Keratinocyte (primary cell): ENCODE measurements around the gene NRN1L. TPM values are rescaled to one million over a fixed set of nuclear protein-coding genes. Genes with fewer than 3 reads are reported as not detected.
A peak's percentile ranks its signal among the peaks of the same experiment; 100 is the strongest.

ENCODE experiments used
- DNase-seq: peaks from one replicate; pipeline ENCODE4 v3.0.0-alpha.2; 2011; ENCODE audit warnings: low read depth, missing footprints, low spot score
- FAIRE-seq: peaks from 2 replicates; lab custom pipeline; 2011; peaks lifted over from hg19 to GRCh38; lab: Jason Lieb, UNC
- H2AFZ ChIP-seq: 2 replicates; pipeline ENCODE4 v1.6.0; 2012; ENCODE audit warnings: low read length, control low read depth, inconsistent platforms; ENCODE audit not compliant: control insufficient read depth
- H3K27ac ChIP-seq: 2 replicates; pipeline ENCODE4 v1.5.1; 2011; ENCODE audit warnings: low read length; ENCODE audit not compliant: control insufficient read depth, insufficient read depth
- H3K27me3 ChIP-seq: 3 replicates; pipeline ENCODE4 v1.6.0; 2011; ENCODE audit warnings: low read length; ENCODE audit not compliant: control insufficient read depth, insufficient read depth; ENCODE audit errors: extremely low read depth
- H3K36me3 ChIP-seq, 2 experiments: 2 replicates in 1 of 2; 3 replicates in 1 of 2; pipeline ENCODE4 v1.5.1; 2011; ENCODE audit warnings: low read length in 2 of 2, mild to moderate bottlenecking in 1 of 2; ENCODE audit not compliant: control insufficient read depth in 2 of 2, insufficient read depth in 2 of 2; ENCODE audit errors: extremely low read depth in 1 of 2
- H3K4me1 ChIP-seq: 3 replicates; pipeline ENCODE4 v1.5.1; 2011; ENCODE audit warnings: low read length; ENCODE audit not compliant: control insufficient read depth, insufficient read depth; ENCODE audit errors: extremely low read depth
- H3K4me2 ChIP-seq: 3 replicates; pipeline ENCODE4 v1.6.0; 2011; ENCODE audit warnings: low read depth, low read length; ENCODE audit not compliant: control insufficient read depth, insufficient read depth; ENCODE audit errors: extremely low read depth
- H3K4me3 ChIP-seq, 3 experiments: fragments of 200-600 bp in 1 of 3; sonication (generic) in 1 of 3; 2 replicates in 2 of 3; 3 replicates in 1 of 3; pipeline ENCODE4 v1.5.1; 2011 to 2016; ENCODE audit warnings: low read length in 3 of 3, mild to moderate bottlenecking in 3 of 3, control low read depth in 2 of 3, inconsistent platforms in 1 of 3, low read depth in 1 of 3, mixed read lengths in 1 of 3, mixed run types in 1 of 3, moderate library complexity in 1 of 3; ENCODE audit not compliant: control insufficient read depth in 2 of 3, insufficient read depth in 2 of 3; ENCODE audit errors: extremely low read depth in 1 of 3
- H3K79me2 ChIP-seq: 2 replicates; pipeline ENCODE4 v1.6.0; 2012; ENCODE audit warnings: low read length; ENCODE audit not compliant: control insufficient read depth, insufficient read depth
- H3K9ac ChIP-seq: 3 replicates; pipeline ENCODE4 v1.6.0; 2011; ENCODE audit warnings: low read length; ENCODE audit not compliant: control insufficient read depth, insufficient read depth; ENCODE audit errors: extremely low read depth
- H3K9me1 ChIP-seq: 3 replicates; pipeline ENCODE4 v1.6.0; 2011; ENCODE audit warnings: low read length; ENCODE audit not compliant: control insufficient read depth, insufficient read depth; ENCODE audit errors: extremely low read depth
- H3K9me3 ChIP-seq: 2 replicates; pipeline ENCODE4 v1.5.1; 2012; ENCODE audit warnings: low read depth, low read length; ENCODE audit not compliant: control insufficient read depth
- H4K20me1 ChIP-seq: 3 replicates; pipeline ENCODE4 v1.6.0; 2011; ENCODE audit warnings: low read length; ENCODE audit not compliant: control insufficient read depth, insufficient read depth; ENCODE audit errors: extremely low read depth
- EZH2 ChIP-seq: IDR thresholded peaks from one replicate; pipeline ENCODE4 v1.6.1; 2012; ENCODE audit warnings: inconsistent platforms, mild to moderate bottlenecking, low read length, moderate library complexity
- dilution Hi-C: fragments of 300-500 bp; cut with MboI; formaldehyde crosslinking; loops from one replicate; pipeline ENCODE4 v1.7.0; 2020; ENCODE audit warnings: low sequenced_read_pairs; ENCODE audit not compliant: extremely low pct_ligation_motif_present
- polyA plus RNA-seq, 5 experiments: library from polyadenylated mRNA; depleted of rRNA in 3 of 5; stranded (reverse) in 3 of 5; stranded (forward) in 1 of 5; unstranded in 1 of 5; fragments of >200 nt; gene quantifications; 1 replicate in 1 of 5; 2 replicates in 3 of 5; 3 replicates in 1 of 5; pipeline versions ENCODE4 v1.2.1 to v1.2.3, GENCODE V29; 2011 to 2012; ENCODE audit warnings: missing spikeins in 2 of 5, low read depth in 1 of 5, low replicate concordance in 1 of 5
- TF ChIP-seq, protein P1 (sequence below), 3 experiments: IDR thresholded peaks in 1 of 3; conservative IDR thresholded peaks in 1 of 3; optimal IDR thresholded peaks in 1 of 3; 2 replicates in 2 of 3; 3 replicates in 1 of 3; pipeline versions ENCODE3 to v1.5.1; 2011; ENCODE audit warnings: low read length in 3 of 3, mild to moderate bottlenecking in 3 of 3, moderate library complexity in 2 of 3, control low read depth in 1 of 3, inconsistent platforms in 1 of 3; ENCODE audit not compliant: insufficient read depth in 2 of 3; ENCODE audit errors: extremely low read depth in 1 of 3

The NRN1L gene
- polyA plus RNA-seq, 1 donor (not counting 4 experiments of a cell fraction or from before 2014, with no cell fraction given): not detected

DNA sequence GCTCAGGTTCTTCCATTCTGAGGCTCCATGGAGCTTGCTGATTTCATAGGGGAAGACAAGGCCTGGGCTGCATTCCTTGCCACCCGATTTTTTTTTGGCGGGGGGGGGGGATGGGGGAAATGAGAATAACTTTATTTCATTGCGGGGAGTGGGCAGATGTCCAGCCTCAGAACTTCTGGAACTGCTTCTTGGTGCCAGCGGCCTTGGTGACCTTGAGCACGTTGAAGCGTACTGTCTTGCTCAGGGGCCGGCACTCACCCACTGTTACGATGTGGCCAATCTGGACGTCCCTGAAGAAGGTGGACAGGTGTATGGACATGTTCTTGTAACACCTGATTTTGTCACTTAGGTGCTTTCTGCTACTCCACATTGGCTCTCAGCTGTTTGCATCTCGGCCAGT lies 28.9 kb upstream of the NRN1L start:
- no peak overlapping the region for H2AFZ ChIP-seq
- H3K4me1 ChIP-seq: peaks cover 25% of the 10 kb centered on the region
- H3K4me2 ChIP-seq: no peak overlapping the region
- H3K27ac ChIP-seq: peak overlapping the region; percentile 48
- H3K9ac ChIP-seq: no peak overlapping the region
- no peaks in the 10 kb centered on the region for H3K9me3 ChIP-seq
- peaks cover 92% of the 10 kb centered on the region for H3K79me2 ChIP-seq
- peaks cover 5% of the 10 kb centered on the region for H3K9me1 ChIP-seq
- FAIRE-seq (no peak), DNase-seq (no peak)
- H3K36me3 ChIP-seq: peaks cover 5 to 25% of the 10 kb centered on the region in 2 experiments
- no peak for TF ChIP-seq EZH2
- TF ChIP-seq, protein P1, sequence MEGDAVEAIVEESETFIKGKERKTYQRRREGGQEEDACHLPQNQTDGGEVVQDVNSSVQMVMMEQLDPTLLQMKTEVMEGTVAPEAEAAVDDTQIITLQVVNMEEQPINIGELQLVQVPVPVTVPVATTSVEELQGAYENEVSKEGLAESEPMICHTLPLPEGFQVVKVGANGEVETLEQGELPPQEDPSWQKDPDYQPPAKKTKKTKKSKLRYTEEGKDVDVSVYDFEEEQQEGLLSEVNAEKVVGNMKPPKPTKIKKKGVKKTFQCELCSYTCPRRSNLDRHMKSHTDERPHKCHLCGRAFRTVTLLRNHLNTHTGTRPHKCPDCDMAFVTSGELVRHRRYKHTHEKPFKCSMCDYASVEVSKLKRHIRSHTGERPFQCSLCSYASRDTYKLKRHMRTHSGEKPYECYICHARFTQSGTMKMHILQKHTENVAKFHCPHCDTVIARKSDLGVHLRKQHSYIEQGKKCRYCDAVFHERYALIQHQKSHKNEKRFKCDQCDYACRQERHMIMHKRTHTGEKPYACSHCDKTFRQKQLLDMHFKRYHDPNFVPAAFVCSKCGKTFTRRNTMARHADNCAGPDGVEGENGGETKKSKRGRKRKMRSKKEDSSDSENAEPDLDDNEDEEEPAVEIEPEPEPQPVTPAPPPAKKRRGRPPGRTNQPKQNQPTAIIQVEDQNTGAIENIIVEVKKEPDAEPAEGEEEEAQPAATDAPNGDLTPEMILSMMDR (optimal IDR thresholded peaks at IDR 0.05 in 1 of 3, IDR thresholded peaks at IDR 0.05 in 1 of 3, conservative IDR thresholded peaks at IDR 0.05 in 1 of 3; ENCODE audit: extremely low read depth in 1 of 3, insufficient read depth in 2 of 3, low read length in 3 of 3): no peak
- no peaks in the 10 kb centered on the region for H3K27me3 ChIP-seq
- peaks cover 27% of the 10 kb centered on the region for H4K20me1 ChIP-seq
- no peak overlapping the region for H3K4me3 ChIP-seq
- dilution Hi-C loops: no loop called here

DNA sequence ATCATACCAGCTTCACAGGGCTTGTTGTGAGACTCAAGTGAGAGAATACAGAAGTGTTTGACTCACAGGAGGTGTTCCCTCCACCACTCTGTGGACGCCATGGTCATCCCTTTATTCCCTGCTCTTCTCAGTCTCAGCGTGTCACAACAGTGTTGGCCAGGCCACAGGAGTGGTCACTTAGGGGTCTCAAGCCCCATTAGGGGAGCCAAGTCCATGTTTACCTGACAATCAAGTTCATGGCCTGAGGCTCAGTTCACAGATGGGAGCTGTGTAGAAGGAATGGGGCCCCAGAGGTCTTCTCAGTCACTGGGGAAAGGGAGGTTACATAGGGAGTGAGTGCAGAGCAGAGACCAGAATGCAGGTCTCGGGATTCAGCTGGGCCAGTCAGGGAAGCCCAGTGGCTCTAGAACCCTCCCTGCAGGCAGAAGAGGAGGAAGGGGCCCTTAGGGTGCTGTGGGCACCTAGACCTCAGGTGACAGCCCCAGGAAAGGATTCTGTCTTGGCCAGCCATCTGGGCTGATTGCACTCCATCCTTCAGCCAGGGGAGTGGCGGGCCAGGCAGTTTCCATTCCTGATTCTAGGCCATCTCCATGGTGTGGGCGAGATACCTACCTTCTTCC lies 27.6 kb upstream of the NRN1L start:
- Histone ChIP-seq H3K36me3 (peaks cover 5 to 33% of the 10 kb centered on the region in 2 experiments), H3K27me3 (no peaks in the 10 kb centered on the region), H2AFZ (no peak overlapping the region), H4K20me1 (peaks cover 35% of the 10 kb centered on the region), H3K79me2 (peaks cover 92% of the 10 kb centered on the region), H3K9me1 (peaks cover 5% of the 10 kb centered on the region), H3K4me3 (no peak overlapping the region), H3K4me2 (peak overlapping the region; percentile 1), H3K9ac (peak overlapping the region; percentile 53), H3K9me3 (no peaks in the 10 kb centered on the region), H3K27ac (peak overlapping the region; percentile 97), H3K4me1 (peaks cover 32% of the 10 kb centered on the region)
- FAIRE-seq (no peak), DNase-seq (no peak)
- dilution Hi-C loops: no loop called here
- TF ChIP-seq EZH2: no peak
- TF ChIP-seq, protein P1 (optimal IDR thresholded peaks at IDR 0.05 in 1 of 3, IDR thresholded peaks at IDR 0.05 in 1 of 3, conservative IDR thresholded peaks at IDR 0.05 in 1 of 3; ENCODE audit: extremely low read depth in 1 of 3, insufficient read depth in 2 of 3, low read length in 3 of 3): no peak
